HUES64 (cell line): ENCODE measurements around the gene LIPH.
A peak's percentile ranks its signal among the peaks of the same experiment; 100 is the strongest.

Source experiments
- H3K27ac ChIP-seq: 2 replicates; pipeline ENCODE4 v1.7.0; 2013; ENCODE audit warnings: low read depth, low read length, inconsistent platforms
- H3K27me3 ChIP-seq: 2 replicates; pipeline ENCODE4 v1.6.1; 2013; ENCODE audit warnings: mild to moderate bottlenecking, low read length; ENCODE audit not compliant: insufficient read depth
- H3K36me3 ChIP-seq: 2 replicates; pipeline ENCODE4 v1.6.1; 2013; ENCODE audit warnings: mild to moderate bottlenecking, low read length; ENCODE audit not compliant: insufficient read depth
- H3K4me1 ChIP-seq: 2 replicates; pipeline ENCODE4 v1.6.1; 2013; ENCODE audit warnings: mild to moderate bottlenecking, low read length, moderate library complexity; ENCODE audit not compliant: insufficient read depth
- H3K4me3 ChIP-seq: 2 replicates; pipeline ENCODE4 v1.5.1; 2013; ENCODE audit warnings: mild to moderate bottlenecking, low read length, moderate library complexity
- H3K9ac ChIP-seq: 2 replicates; pipeline ENCODE4 v1.6.1; 2013; ENCODE audit warnings: mild to moderate bottlenecking, low read depth, low read length
- H3K9me3 ChIP-seq: 2 replicates; pipeline ENCODE4 v1.6.1; 2013; ENCODE audit warnings: low read depth, low read length; ENCODE audit not compliant: insufficient read depth
- WGBS: fragments of 150-250, 120-280 bp; methylation state at CpG from one replicate; pipeline ENCODE4 v1.1.7; 2013; ENCODE audit warnings: missing lambda C conversion rate; 5-methylcytosine and 5-hydroxymethylcytosine counted together

Gene LIPH

DNA sequence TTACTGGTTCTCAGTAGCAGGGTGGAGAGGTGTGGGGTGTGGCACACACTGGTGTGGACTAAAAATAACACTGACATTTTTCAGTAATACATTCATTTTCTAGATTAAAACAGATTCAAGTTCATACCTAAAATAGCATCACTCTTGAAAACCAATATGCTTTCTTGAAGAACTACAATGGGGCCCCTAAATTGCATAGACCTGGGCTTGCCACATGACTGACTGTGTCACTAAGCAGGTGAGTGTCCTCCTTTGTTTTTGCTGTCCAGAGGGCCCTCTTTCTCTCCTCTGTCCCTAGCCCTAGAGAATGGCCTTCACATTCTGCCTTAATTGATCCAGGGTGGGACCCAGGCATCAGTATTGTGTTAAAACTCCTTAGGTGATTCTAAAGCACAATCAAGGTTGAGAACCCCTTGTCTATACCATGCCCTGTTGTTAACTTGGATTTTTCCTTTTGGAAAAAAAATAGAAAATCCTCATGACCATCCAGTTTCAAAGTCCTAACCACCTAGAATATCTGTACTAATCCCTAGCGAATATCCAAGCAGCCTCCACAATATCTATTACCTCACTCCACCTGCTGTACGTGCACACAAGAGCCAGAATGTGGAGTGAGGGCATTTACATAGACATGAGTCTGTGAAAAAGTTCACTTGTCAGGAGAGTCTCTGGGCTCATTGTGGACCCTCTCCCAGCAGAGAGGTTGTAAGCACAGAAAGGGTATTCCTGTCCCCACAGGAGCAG is 34.8 kb downstream of the LIPH start:
- Histone ChIP-seq H3K4me3 (no peak overlapping the region), H3K9ac (no peak overlapping the region), H3K27me3 (0 out of 2 replicates have a peak, but pooled peaks cover 8% of the 10 kb centered on the region), H3K9me3 (no peaks in the 10 kb centered on the region), H3K27ac (no peak overlapping the region), H3K36me3 (no peaks in the 10 kb centered on the region), H3K4me1 (no peaks in the 10 kb centered on the region)
- WGBS: 86% methylated on average over 2 of the region's 2 CpGs

DNA sequence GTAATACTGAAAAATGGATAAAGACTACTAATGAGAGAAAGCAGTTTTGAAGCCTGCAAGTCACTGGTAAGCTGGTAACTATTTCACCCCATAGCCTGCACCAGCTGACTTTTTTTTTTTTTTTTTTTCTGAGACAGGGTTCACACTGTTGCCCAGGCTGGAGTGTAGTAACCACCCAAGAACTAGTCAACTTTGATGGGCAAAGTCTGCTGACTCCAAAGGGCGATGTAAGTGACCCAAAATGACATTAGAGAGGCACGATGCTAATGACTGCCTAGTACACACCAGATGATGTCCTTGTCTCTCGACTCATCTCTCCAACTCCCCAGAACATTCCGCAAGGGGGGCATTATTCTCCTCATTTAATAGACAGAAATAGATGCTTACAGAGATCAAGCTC is 40.7 kb downstream of the LIPH start:
- no peaks in the 10 kb centered on the region for H3K36me3 ChIP-seq
- H3K4me1 ChIP-seq: no peaks in the 10 kb centered on the region
- no peaks in the 10 kb centered on the region for H3K9me3 ChIP-seq
- H3K27ac ChIP-seq: no peak overlapping the region
- no peak overlapping the region for H3K4me3 ChIP-seq
- WGBS: 69% methylated on average over 4 of the region's 4 CpGs
- H3K27me3 ChIP-seq: 0 out of 2 replicates have a peak, but pooled peaks cover 8% of the 10 kb centered on the region
- H3K9ac ChIP-seq: no peak overlapping the region

DNA sequence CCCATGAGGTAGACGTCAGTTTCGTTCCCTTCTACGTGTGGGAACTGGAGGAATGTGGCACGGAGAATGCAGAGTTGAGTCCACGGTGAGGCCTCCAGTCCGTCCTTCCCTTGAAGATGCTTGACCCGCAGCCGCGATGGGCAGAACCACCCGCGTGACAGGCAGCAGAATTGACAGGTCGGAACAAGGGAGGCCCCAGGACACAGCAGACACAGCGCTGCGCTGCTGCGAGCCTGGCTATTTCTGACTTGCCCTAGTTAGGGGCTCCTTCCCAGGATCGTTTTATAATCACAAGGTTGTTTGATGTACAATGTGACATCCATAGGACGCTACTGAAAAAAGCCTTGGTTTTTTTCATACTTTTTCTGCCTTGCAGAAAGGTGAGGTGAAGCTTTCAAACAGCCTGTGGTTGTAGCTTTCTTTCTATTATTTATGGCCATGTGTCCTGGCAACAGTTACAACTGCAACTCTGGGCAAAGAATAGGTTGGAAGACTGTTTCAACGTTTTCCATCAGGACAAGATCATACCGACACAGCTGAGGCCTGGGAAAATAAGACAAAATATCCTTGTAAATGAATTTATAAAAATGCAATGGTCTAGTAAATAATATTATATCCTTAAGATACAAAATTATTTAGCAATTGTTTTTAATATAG is 43.9 kb downstream of the LIPH start:
- Histone ChIP-seq H3K9me3 (no peaks in the 10 kb centered on the region), H3K27ac (no peak overlapping the region), H3K27me3 (0 out of 2 replicates have a peak, but pooled peaks cover 2% of the 10 kb centered on the region), H3K4me1 (no peaks in the 10 kb centered on the region), H3K36me3 (no peaks in the 10 kb centered on the region), H3K9ac (no peak overlapping the region), H3K4me3 (no peak overlapping the region)
- 92% methylated on average over 19 of the region's 19 CpGs for WGBS

DNA sequence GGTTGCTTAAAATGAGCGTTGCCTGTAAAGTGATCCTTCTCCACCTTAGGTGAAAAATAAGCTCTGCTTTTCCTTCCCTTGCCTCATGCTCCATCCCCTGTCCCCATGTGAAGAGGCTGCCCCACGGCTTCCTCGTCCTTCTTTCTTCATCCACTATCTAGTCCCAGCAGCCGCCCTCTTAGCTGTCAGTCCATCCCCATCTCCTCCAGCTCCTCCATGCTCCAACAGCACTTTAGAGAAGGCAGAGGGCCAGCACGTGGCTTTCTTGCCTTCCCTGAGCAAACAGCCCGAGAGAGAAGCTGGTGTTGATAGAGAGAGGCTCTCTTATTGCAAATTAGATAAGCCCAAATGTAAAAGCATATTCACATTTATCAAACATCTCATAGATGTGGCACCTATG is 44.5 kb downstream of the LIPH start:
- no peak overlapping the region for H3K9ac ChIP-seq

DNA sequence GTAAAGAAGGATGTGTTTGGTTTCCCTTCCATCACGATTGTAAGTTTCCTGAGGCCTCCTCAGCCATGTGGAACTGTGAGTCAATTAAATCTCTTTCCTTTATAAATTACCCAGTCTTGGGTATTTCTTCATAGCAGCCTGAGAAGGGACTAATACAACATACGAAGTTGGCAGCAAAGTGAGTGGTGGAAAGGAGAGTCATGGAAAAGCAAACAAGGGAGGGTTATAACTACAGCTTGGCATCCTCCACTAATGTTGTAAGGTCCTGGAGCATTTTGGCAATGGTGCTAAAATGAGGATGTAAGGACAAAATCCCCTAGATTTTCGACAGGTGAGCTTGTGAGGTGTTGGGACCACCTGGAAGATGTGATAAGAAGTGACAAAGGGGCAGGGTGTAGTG is 47.8 kb downstream of the LIPH start:
- Histone ChIP-seq H3K4me1 (no peaks in the 10 kb centered on the region), H3K36me3 (no peaks in the 10 kb centered on the region), H3K27ac (no peak overlapping the region), H3K4me3 (no peak overlapping the region), H3K9me3 (no peaks in the 10 kb centered on the region), H3K9ac (no peak overlapping the region), H3K27me3 (no peaks in the 10 kb centered on the region)
- 73% methylated on average over 3 of the region's 3 CpGs for WGBS

More for the DNA sequence above, 44.5 kb downstream of the LIPH start:
- H3K4me3 ChIP-seq: no peak overlapping the region
- no peaks in the 10 kb centered on the region for H3K9me3 ChIP-seq
- H3K36me3 ChIP-seq: no peaks in the 10 kb centered on the region
- H3K27me3 ChIP-seq: no peaks in the 10 kb centered on the region
- 80% methylated on average over 5 of the region's 6 CpGs for WGBS
- no peak overlapping the region for H3K27ac ChIP-seq
- H3K4me1 ChIP-seq: no peaks in the 10 kb centered on the region

DNA sequence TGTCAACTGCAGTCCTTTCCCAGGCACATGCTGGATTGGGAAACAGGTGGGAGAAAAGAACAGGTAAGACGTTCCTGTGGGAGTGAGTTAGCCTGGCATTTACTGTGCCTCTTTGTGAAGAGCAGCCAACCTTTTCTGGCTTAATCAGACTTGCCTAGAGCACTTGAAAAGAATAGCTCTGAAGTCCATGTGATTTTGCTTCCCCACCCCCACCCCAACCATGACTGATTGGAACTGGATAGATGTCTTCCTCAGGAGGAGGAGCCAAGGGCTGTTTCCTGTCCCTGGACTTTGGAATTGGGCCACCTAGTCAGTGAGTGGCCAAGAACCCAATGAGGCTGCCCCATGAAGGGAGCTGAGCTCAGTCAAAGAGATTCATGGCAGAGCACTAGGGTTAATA is 48.9 kb downstream of the LIPH start:
- 85% methylated on average over 1 of the region's 1 CpG for WGBS
- no peaks in the 10 kb centered on the region for H3K4me1 ChIP-seq
- no peaks in the 10 kb centered on the region for H3K27me3 ChIP-seq
- H3K36me3 ChIP-seq: no peaks in the 10 kb centered on the region
- H3K27ac ChIP-seq: no peak overlapping the region
- H3K9me3 ChIP-seq: no peaks in the 10 kb centered on the region
- H3K4me3 ChIP-seq: no peak overlapping the region
- H3K9ac ChIP-seq: no peak overlapping the region

DNA sequence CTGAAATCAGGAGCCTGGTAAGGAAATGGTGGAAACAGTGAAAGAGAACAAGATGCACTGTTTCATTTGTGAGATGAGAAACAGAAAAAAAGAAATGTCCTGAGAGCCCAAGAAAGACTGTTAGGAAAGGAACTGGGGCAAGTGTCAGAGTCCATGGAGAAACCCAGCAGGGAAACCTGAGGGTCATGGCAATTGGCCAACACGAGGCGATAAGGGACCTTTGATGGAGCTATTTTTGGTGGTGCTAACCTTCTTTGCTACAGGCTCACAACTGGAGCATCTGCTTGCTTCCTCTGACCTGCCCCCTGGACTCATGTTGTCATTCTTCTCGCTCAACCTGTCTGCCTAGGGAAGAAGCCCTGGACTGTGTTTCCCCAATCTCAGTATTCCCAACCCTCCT is 49.4 kb downstream of the LIPH start:
- H3K4me3 ChIP-seq: no peak overlapping the region
- H3K27me3 ChIP-seq: no peaks in the 10 kb centered on the region
- no peak overlapping the region for H3K27ac ChIP-seq
- no peaks in the 10 kb centered on the region for H3K9me3 ChIP-seq
- 86% methylated on average over 3 of the region's 3 CpGs for WGBS
- H3K9ac ChIP-seq: no peak overlapping the region
- no peaks in the 10 kb centered on the region for H3K36me3 ChIP-seq
- no peaks in the 10 kb centered on the region for H3K4me1 ChIP-seq

DNA sequence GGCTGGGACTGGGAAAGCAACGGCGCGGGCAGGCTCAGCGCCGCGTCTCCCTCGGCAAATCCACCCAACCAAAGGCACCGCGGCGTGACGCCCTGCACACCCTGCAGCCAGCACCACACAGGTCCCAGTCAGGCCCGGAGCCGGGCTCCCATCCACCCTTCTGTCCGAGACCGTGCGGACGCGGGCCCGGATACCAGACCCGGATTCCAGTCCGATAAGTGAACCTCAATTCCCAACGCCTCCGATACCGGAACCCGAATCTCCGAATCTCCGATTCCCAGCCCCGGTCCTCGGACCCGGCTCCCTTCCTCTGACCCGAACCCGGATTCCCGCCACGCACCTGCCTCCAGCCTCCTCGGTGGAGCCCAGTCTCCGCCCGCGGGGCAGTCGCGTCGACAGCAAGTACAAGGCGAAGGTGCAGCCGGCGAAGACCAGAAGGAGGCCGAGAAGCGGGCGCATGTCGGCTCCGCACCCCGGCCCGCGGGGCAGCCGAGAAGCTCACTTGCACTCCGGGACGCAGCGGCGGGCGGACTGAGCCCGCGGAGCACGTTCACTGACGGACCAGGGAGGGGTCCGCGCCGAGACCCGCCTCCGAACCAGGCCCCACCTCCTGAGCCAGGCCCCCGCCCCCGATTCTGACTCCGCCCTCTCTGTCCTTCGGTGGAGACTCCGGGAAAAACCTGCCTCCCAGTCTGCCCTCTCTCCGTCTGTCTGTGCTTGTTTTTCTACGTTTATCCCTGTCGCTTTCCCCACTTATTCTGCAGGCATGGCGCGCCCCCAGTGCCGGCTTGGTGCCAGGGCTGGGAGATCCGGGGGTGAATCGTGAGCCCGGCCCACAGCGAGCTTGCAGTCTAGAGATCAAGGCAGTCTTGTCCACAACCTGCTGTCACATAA is 53.6 kb downstream of the LIPH start, which contains the start of gene TMEM41A:
Gene TMEM41A (minus strand): TSS at position 533 of the 894 bp plus-strand sequence. CDS start 74 bp downstream, at position 459.
- Histone ChIP-seq H3K36me3 (peaks cover 32% of the 10 kb centered on the region), H3K9ac (peak within 1 kb of the TSS; percentile 84), H3K27me3 (no peaks in the 10 kb centered on the region), H3K4me1 (peaks cover 3% of the 10 kb centered on the region; the same call in 1 of the 2 replicates), H3K9me3 (no peaks in the 10 kb centered on the region), H3K27ac (peak within 1 kb of the TSS; percentile 75; the same call in 1 of the 2 replicates), H3K4me3 (peak within 1 kb of the TSS; percentile 81)
- WGBS: under 1% methylated on average over 82 of the region's 82 CpGs

DNA sequence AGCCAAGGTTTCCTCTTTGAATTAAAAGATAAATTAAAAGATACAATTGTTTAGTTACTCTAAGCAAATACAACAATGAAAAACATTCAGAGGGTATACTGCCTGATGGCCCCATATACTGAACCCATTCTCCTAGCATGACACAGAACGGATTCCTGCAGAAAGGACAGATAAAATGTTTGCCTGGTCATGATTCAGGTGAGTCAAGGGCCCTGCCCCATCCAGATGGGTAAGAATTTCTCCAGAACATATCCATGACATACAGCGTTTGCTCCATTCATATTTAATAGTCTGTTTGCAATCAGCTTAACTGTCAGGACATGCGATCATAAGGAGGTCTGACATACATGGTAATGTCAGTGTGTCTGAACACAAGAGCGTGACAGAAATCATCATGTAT is 62.1 kb downstream of the LIPH start:
- no peak overlapping the region for H3K27ac ChIP-seq
- H3K36me3 ChIP-seq: peaks cover 44% of the 10 kb centered on the region
- no peak overlapping the region for H3K9ac ChIP-seq
- H3K4me3 ChIP-seq: no peak overlapping the region
- WGBS: 91% methylated on average over 4 of the region's 4 CpGs
- no peaks in the 10 kb centered on the region for H3K4me1 ChIP-seq
- no peaks in the 10 kb centered on the region for H3K9me3 ChIP-seq
- no peaks in the 10 kb centered on the region for H3K27me3 ChIP-seq

DNA sequence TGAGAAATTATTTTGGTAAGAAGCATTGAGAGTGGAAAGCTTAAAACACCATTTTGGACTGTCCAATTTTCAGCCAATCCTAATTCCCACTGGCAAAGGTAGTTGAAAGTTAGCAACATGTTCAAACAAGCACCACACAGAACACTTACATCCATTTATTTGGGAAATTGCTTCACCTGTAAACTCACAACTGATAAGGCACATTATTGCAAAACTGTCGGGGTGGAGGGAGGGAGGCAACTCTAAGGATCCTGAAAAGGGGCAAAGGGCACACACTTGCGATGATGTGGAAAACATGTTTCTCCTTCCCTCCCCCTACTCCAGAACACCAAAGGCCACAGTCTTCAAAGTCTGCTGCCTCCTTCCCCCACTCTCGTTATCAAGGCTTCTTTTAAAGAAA is 62.9 kb downstream of the LIPH start:
- Histone ChIP-seq H3K36me3 (peaks cover 36% of the 10 kb centered on the region), H3K9ac (no peak overlapping the region), H3K4me1 (no peaks in the 10 kb centered on the region), H3K27me3 (no peaks in the 10 kb centered on the region), H3K27ac (no peak overlapping the region), H3K4me3 (no peak overlapping the region), H3K9me3 (no peaks in the 10 kb centered on the region)
- WGBS: 95% methylated on average over 3 of the region's 3 CpGs

DNA sequence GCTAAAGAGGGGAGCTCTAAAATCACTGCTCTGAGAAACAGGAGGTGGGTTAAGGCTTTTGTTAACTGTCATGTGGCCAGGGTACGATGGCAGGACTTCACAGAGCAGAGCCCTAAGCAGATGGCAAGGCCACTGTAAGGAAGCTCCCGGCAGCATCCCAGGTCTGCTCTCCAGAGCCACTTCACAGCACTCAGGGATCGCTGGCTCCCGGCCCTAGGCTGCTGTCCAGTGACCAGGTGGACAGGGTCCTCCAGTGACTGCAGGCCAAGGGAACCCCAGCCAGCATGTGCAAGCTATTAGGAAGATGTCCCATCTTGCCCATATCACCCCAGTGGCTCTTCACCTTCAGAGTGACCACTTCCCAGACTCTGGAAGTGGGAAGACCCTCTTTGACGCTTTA is 63.9 kb downstream of the LIPH start:
- Histone ChIP-seq H3K4me3 (no peak overlapping the region), H3K27ac (no peak overlapping the region), H3K9me3 (no peaks in the 10 kb centered on the region), H3K27me3 (no peaks in the 10 kb centered on the region), H3K4me1 (no peaks in the 10 kb centered on the region), H3K36me3 (peaks cover 27% of the 10 kb centered on the region), H3K9ac (no peak overlapping the region)
- 93% methylated on average over 5 of the region's 5 CpGs for WGBS
